Thyroid gland (tissue), 4 donors: Measurements from ENCODE around the gene TASP1.

Experiments used
- CTCF ChIP-seq, 6 experiments: fragments of 200-600 bp in 3 of 6; fragments of 450-650 bp in 3 of 6; sonication (generic) in 3 of 6; IDR thresholded peaks; one replicate each; pipeline ENCODE4 v1.5.1; 2016 to 2019; ENCODE audit warnings: antibody characterized with exemption in 6 of 6, mild to moderate bottlenecking in 2 of 6, inconsistent platforms in 1 of 6, moderate library complexity in 1 of 6
- POLR2A ChIP-seq, 2 donors: fragments of 450-650 bp; IDR thresholded peaks; one replicate each; pipeline ENCODE4 v1.6.1; 2017; ENCODE audit warnings: antibody characterized with exemption in 2 of 2, mild to moderate bottlenecking in 2 of 2, moderate library complexity in 1 of 2

- TF ChIP-seq POLR2A (IDR thresholded peaks at IDR 0.05): no peak
- no peak for TF ChIP-seq CTCF (IDR thresholded peaks at IDR 0.05)
Measured at GRCh38 chr20:13533946-13534345, 104.8 kb downstream of the TASP1 start.
